GM12878 (cell line): Measurements from ENCODE around the gene OSBPL7. TPM values are rescaled to one million over a fixed set of nuclear protein-coding genes. Genes with fewer than 3 reads are reported as not detected.

Experiments used
- ATAC-seq: fragments of 200-7000 bp; cut with Tn5 transposase; 3 replicates; pipeline ENCODE4 v1.9.1; 2020; ENCODE audit warnings: mild to moderate bottlenecking, moderate library complexity
- Bru-seq: library from RNA; stranded (reverse); fragments of 400-500 nt; gene quantifications from one replicate; lab custom pipeline; 2021; lab: Mats Ljungman, UMichigan
- BruChase-seq, 2 experiments: library from RNA; stranded (reverse); fragments of 400-500 nt; gene quantifications; one replicate each; lab custom pipeline; 2021; lab: Mats Ljungman, UMichigan
- BruUV-seq: library from RNA; stranded (reverse); fragments of 400-500 nt; replicated peaks from 2 replicates; lab custom pipeline; 2021; lab: Mats Ljungman, UMichigan
- CTCF ChIA-PET: fragments of 300-600 bp; sonication (Branson Sonifier 250); formaldehyde crosslinking; extraction: SDS; loops from one replicate; lab custom pipeline; 2021; ENCODE audit warnings: inconsistent platforms; lab: Yijun Ruan, JAX
- POLR2A ChIA-PET: fragments of 350-600 bp; formaldehyde crosslinking; extraction: SDS; loops from one replicate; lab custom pipeline; 2021; ENCODE audit warnings: inconsistent platforms; lab: Charles Lee
- RAD21 ChIA-PET: fragments of 300-600 bp; sonication (Branson Sonifier 250); formaldehyde crosslinking; loops from one replicate; lab custom pipeline; 2023; ENCODE audit warnings: antibody characterized with exemption; ENCODE audit not compliant: unreplicated experiment; lab: Charles Lee
- SMC1A ChIA-PET: fragments of 300-600 bp; sonication (Branson Sonifier 250); formaldehyde crosslinking; loops from one replicate; lab custom pipeline; 2023; ENCODE audit not compliant: unreplicated experiment, uncharacterized antibody; lab: Charles Lee
- DNase-seq: peaks from one replicate; pipeline ENCODE4 v3.0.0-alpha.2; 2011; ENCODE audit warnings: low read depth, low spot score
- FAIRE-seq: peaks from 3 replicates; lab custom pipeline; 2011; peaks lifted over from hg19 to GRCh38; lab: Jason Lieb, UNC
- H2AFZ ChIP-seq: 2 replicates; pipeline ENCODE4 v1.6.0; 2011; ENCODE audit warnings: low read depth, low read length, control low read depth; ENCODE audit not compliant: control insufficient read depth
- H3K27ac ChIP-seq: 2 replicates; pipeline ENCODE4 v1.5.1; 2011; ENCODE audit warnings: control low read depth; ENCODE audit not compliant: control insufficient read depth, insufficient read depth
- H3K27me3 ChIP-seq, 2 experiments: replicated peaks in 1 of 2; 2 replicates each; pipeline versions ENCODE4 v1.6.0 to v1.6.1; 2011; ENCODE audit warnings: low read length in 1 of 2; ENCODE audit not compliant: control insufficient read depth in 2 of 2, insufficient read depth in 2 of 2
- H3K36me3 ChIP-seq, 2 experiments: 2 replicates each; pipeline ENCODE4 v1.5.1; 2011; ENCODE audit warnings: low read length in 1 of 2; ENCODE audit not compliant: control insufficient read depth in 2 of 2, insufficient read depth in 2 of 2
- H3K4me1 ChIP-seq: 2 replicates; pipeline ENCODE4 v1.6.1; 2011; ENCODE audit warnings: mild to moderate bottlenecking, low read length, moderate library complexity, mixed read lengths; ENCODE audit not compliant: control insufficient read depth, insufficient read depth
- H3K4me2 ChIP-seq: 2 replicates; pipeline ENCODE4 v1.6.0; 2011; ENCODE audit warnings: control low read depth; ENCODE audit not compliant: control insufficient read depth, insufficient read depth
- H3K4me3 ChIP-seq: fragments of 200-600 bp; sonication (generic); 2 replicates; pipeline ENCODE4 v1.5.1; 2016
- H3K79me2 ChIP-seq: 2 replicates; pipeline ENCODE4 v1.6.0; 2011; ENCODE audit warnings: low read length; ENCODE audit not compliant: control insufficient read depth, insufficient read depth
- H3K9ac ChIP-seq: 2 replicates; pipeline ENCODE4 v1.8.0; 2011; ENCODE audit warnings: low read length, control low read depth, mixed read lengths; ENCODE audit not compliant: control insufficient read depth, insufficient read depth
- H3K9me3 ChIP-seq: replicated peaks from 3 replicates; pipeline ENCODE4 v1.5.1; 2011; ENCODE audit warnings: mild to moderate bottlenecking, low read length; ENCODE audit not compliant: control insufficient read depth, insufficient read depth
- H4K20me1 ChIP-seq: 2 replicates; pipeline ENCODE4 v1.6.0; 2011; ENCODE audit not compliant: control insufficient read depth, insufficient read depth
- IKZF1 ChIP-seq: fragments of 450-650 bp; conservative IDR thresholded peaks from 2 replicates; pipeline ENCODE4 v1.6.1; 2017; ENCODE audit warnings: antibody characterized with exemption, mild to moderate bottlenecking
- MTA2 ChIP-seq: fragments of 450-650 bp; IDR thresholded peaks from 2 replicates; pipeline ENCODE4 v1.6.1; 2016; ENCODE audit warnings: low read depth, mild to moderate bottlenecking, moderate library complexity
- WGBS: methylation state at CpG from one replicate; pipeline ENCODE4 v1.1.6; 2016; ENCODE audit warnings: low lambda C conversion rate; ENCODE audit not compliant: insufficient replicate concordance, insufficient coverage; ENCODE audit errors: missing lambda C conversion rate; 5-methylcytosine and 5-hydroxymethylcytosine counted together
- in situ Hi-C: fragments of 300-500 bp; cut with MboI; formaldehyde crosslinking; loops from 9 replicates; pipeline ENCODE4 v1.14.3; 2018; ENCODE audit warnings: mixed read lengths
- intact Hi-C: fragments of 100-400 bp; cut with micrococcal nuclease; formaldehyde crosslinking; loops from one replicate; pipeline ENCODE4 v1.14.2; 2022; ENCODE audit not compliant: unreplicated experiment
- long read RNA-seq, 2 experiments: library from polyadenylated mRNA; unstranded; transcript quantifications; one replicate each; pipeline ENCODE4 v2.0.0, GENCODE V29; 2019 to 2020
- polyA minus RNA-seq, 3 experiments: library from RNA; depleted of rRNA, polyadenylated mRNA; stranded (reverse); fragments of >200 nt; gene quantifications; 2 replicates each; pipeline ENCODE4 v1.2.3, GENCODE V29; 2011
- polyA plus RNA-seq, 11 experiments: library from polyadenylated mRNA; depleted of rRNA in 4 of 11; unstranded in 6 of 11; stranded (reverse) in 5 of 11; fragments of >200 nt; fragmentation: Nextera tagmentation in 4 of 11; fragmentation: Illumina TruSeq in 1 of 11; extraction: Ambion mirVana in 4 of 11; extraction: Trizol in 1 of 11; gene quantifications; 1 replicate in 1 of 11; 2 replicates in 10 of 11; pipeline versions ENCODE4 v1.2.1 to v1.2.3, GENCODE V29; 2011 to 2016; ENCODE audit warnings: inconsistent platforms in 2 of 11, missing spikeins in 2 of 11, low read depth in 1 of 11
- total RNA-seq, 4 experiments: library from RNA; depleted of rRNA in 3 of 4; stranded (reverse); fragments of >200 nt in 3 of 4; fragmentation: Illumina TruSeq in 1 of 4; extraction: Trizol in 1 of 4; gene quantifications; 2 replicates each; pipeline versions ENCODE4 v1.2.1 to v1.2.3, GENCODE V29; 2013 to 2021
- TF ChIP-seq, protein P1 (sequence below): fragments of 450-650 bp; IDR thresholded peaks from 2 replicates; pipeline ENCODE4 v1.6.1; 2016; ENCODE audit warnings: mild to moderate bottlenecking
- TF ChIP-seq, protein P2 (sequence below): fragments of 450-650 bp; IDR thresholded peaks from 2 replicates; pipeline ENCODE4 v1.6.1; 2016; ENCODE audit warnings: mild to moderate bottlenecking, moderate library complexity, borderline replicate concordance
- TF ChIP-seq, protein P3 (sequence below): fragments of 450-650 bp; IDR thresholded peaks from 2 replicates; pipeline ENCODE4 v1.6.1; 2016; ENCODE audit warnings: mild to moderate bottlenecking

Gene OSBPL7, protein sequence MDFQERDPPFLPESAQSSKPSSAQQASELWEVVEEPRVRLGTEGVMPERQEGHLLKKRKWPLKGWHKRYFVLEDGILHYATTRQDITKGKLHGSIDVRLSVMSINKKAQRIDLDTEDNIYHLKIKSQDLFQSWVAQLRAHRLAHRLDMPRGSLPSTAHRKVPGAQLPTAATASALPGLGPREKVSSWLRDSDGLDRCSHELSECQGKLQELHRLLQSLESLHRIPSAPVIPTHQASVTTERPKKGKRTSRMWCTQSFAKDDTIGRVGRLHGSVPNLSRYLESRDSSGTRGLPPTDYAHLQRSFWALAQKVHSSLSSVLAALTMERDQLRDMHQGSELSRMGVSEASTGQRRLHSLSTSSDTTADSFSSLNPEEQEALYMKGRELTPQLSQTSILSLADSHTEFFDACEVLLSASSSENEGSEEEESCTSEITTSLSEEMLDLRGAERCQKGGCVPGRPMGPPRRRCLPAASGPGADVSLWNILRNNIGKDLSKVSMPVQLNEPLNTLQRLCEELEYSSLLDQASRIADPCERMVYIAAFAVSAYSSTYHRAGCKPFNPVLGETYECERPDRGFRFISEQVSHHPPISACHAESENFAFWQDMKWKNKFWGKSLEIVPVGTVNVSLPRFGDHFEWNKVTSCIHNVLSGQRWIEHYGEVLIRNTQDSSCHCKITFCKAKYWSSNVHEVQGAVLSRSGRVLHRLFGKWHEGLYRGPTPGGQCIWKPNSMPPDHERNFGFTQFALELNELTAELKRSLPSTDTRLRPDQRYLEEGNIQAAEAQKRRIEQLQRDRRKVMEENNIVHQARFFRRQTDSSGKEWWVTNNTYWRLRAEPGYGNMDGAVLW
- 63.2 and 64.3 TPM in 2 replicates for total RNA-seq (2013; cell fraction: nucleolus; rRNA removed)
- 8.4 and 9.9 TPM in 2 replicates for total RNA-seq (2014; rRNA removed)
- 4.0 and 5.7 TPM in 2 replicates for total RNA-seq (2014; rRNA removed; fragmentation: Illumina TruSeq; extraction: Trizol)
- 14.2 and 16.1 TPM in 2 replicates for total RNA-seq (2021)
- polyA plus RNA-seq (2011; ENCODE audit: low read depth): 3.9 TPM
- polyA plus RNA-seq (2011; rRNA removed): 4.7 and 9.9 TPM in 2 replicates
- 7.8 and 11.8 TPM in 2 replicates for polyA plus RNA-seq (2011; cell fraction: cytosol; rRNA removed)
- 205 and 247 TPM in 2 replicates for polyA plus RNA-seq (2011; cell fraction: nucleus; rRNA removed)
- 12.7 and 12.9 TPM in 2 replicates for polyA plus RNA-seq (2012)
- polyA plus RNA-seq (2014; fragmentation: Illumina TruSeq; extraction: Trizol): 2.4 and 5.3 TPM in 2 replicates
- polyA plus RNA-seq (2014; fragmentation: Nextera tagmentation; extraction: Ambion mirVana): under 1 TPM; 0.50 to 0.82 TPM
- polyA plus RNA-seq (2014; rRNA removed): 14.0 and 18.4 TPM in 2 replicates
- polyA plus RNA-seq (2016; fragmentation: Nextera tagmentation; extraction: Ambion mirVana): 1 to 10 TPM; 6.3 to 7.2 TPM
- 9.4 and 19.1 TPM in 2 replicates for polyA minus RNA-seq (2011; rRNA and poly(A)+ RNA removed)
- 6.3 and 6.9 TPM in 2 replicates for polyA minus RNA-seq (2011; cell fraction: cytosol; rRNA and poly(A)+ RNA removed)
- 46.7 and 51.1 TPM in 2 replicates for polyA minus RNA-seq (2011; cell fraction: nucleus; rRNA and poly(A)+ RNA removed)
- percentile 65 among the genes with signal in this experiment for Bru-seq, nascent RNA
- percentile 74 among the genes with signal in this experiment for BruChase-seq, experiment 1, labeled RNA remaining after a 6-hour chase
- BruChase-seq, experiment 2, labeled RNA remaining after a 2-hour chase: percentile 71 among the genes with signal in this experiment
- long read RNA-seq, experiment 1, partial matches to known transcripts: 0 of 2 reads
- long read RNA-seq, experiment 1, other reads (novel, unspliced or antisense): 1 of 2 reads
- long read RNA-seq, experiment 2: 0 reads

DNA sequence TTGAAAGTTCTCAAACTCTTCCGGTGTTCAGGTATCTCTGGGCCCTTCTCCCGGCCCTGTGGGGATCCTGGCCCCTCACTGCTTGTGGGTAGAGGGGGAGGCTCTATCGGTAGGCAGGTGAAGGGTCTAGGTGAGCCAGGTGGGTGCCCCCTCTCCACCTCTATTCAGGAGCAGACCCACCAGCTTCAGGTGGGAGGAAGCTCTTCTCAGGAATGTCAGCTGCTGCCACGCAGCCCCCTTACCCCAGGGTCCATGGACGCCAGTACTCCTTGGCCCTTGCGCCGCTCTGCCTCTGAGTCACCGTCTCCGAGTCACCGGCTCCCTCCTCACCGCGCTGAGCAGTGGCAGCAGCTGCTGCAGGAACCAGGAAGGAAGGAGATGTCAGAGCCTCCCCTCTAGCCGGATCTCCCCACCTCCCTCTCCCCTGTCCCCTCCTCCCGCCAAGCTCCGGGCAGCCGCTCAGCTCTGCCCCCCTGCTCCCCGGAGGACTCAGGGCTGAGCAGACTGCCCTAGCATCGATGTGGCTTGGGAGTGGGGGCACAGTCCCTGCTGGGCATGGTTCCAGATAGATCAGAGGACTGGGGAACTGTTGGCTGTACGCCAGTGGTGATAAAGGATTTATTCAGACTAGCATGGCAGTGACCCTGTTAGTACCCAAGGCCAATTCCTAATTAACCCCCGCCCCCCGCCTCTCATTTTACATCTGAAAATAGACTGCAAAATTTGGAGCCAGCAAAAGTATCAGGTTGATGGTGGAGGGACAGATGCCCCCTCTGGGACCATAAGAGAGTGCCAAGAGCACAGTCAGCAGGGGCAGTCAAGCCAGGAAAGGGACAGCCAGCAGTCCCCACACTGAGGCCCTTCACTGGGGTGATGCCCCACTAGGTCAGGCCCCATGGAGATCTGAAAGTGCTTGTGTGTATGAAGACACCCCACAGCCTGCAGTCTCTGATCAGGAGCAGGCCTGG is at the start of gene OSBPL7:
TSS of gene OSBPL7 (minus strand) at position 371 of the 968 bp plus-strand sequence. CDS start 1,516 bp downstream, outside the sequence.
- ChIA-PET POLR2A (interaction anchor here (0.6 to 2.1 kb wide), 5 partner anchors 10 to 355 kb away, joined by 3 to 14 read pairs (median 5); partner anchors contain the start of genes CDK5RAP3, LRRC46, MRPL10 and SCRN2), CTCF (interaction anchor here (0.6 to 2.5 kb wide), 14 partner anchors 9 to 171 kb away, joined by 3 to 20 read pairs (median 3); partner anchors contain the start of genes CDK5RAP3, LRRC46, MRPL10 and SCRN2), SMC1A (interaction anchor here (1.3 to 1.4 kb wide), 2 partner anchors 9 to 196 kb away, joined by 3 to 7 read pairs; partner anchors contain the start of genes LRRC46 and MRPL10), RAD21 (interaction anchor here (0.7 to 1.1 kb wide), 3 partner anchors 21 to 556 kb away, joined by 3 to 6 read pairs (median 3); no protein-coding TSS in a partner anchor)
- Histone ChIP-seq H4K20me1 (no peaks in the 10 kb centered on the region), H3K4me3 (peak within 1 kb of the TSS; percentile 93), H3K27ac (peak within 1 kb of the TSS; percentile 32), H3K9me3 (no peaks in the 10 kb centered on the region), H3K4me1 (peaks cover 10% of the 10 kb centered on the region), H3K79me2 (peaks cover 7% of the 10 kb centered on the region; the same call in 1 of the 2 replicates), H3K9ac (peak within 1 kb of the TSS; percentile 80), H2AFZ (peak within 1 kb of the TSS; percentile 88), H3K36me3 (peaks cover 9 to 18% of the 10 kb centered on the region in 2 experiments; a peak in 3 of 4 replicates), H3K27me3 (no peaks in the 10 kb centered on the region), H3K4me2 (peak within 1 kb of the TSS; percentile 93)
- intact Hi-C loops: no loop called here
- peak; percentile 88 for FAIRE-seq
- WGBS: 4% methylated on average over 21 of the region's 21 CpGs
- in situ Hi-C loops: no loop called here
- BruUV-seq: no TSS peak
- peak; percentile 98 for ATAC-seq
- peak; percentile 38 for DNase-seq
- TF ChIP-seq, protein P1, sequence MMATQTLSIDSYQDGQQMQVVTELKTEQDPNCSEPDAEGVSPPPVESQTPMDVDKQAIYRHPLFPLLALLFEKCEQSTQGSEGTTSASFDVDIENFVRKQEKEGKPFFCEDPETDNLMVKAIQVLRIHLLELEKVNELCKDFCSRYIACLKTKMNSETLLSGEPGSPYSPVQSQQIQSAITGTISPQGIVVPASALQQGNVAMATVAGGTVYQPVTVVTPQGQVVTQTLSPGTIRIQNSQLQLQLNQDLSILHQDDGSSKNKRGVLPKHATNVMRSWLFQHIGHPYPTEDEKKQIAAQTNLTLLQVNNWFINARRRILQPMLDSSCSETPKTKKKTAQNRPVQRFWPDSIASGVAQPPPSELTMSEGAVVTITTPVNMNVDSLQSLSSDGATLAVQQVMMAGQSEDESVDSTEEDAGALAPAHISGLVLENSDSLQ: no peak
- TF ChIP-seq, protein P2, sequence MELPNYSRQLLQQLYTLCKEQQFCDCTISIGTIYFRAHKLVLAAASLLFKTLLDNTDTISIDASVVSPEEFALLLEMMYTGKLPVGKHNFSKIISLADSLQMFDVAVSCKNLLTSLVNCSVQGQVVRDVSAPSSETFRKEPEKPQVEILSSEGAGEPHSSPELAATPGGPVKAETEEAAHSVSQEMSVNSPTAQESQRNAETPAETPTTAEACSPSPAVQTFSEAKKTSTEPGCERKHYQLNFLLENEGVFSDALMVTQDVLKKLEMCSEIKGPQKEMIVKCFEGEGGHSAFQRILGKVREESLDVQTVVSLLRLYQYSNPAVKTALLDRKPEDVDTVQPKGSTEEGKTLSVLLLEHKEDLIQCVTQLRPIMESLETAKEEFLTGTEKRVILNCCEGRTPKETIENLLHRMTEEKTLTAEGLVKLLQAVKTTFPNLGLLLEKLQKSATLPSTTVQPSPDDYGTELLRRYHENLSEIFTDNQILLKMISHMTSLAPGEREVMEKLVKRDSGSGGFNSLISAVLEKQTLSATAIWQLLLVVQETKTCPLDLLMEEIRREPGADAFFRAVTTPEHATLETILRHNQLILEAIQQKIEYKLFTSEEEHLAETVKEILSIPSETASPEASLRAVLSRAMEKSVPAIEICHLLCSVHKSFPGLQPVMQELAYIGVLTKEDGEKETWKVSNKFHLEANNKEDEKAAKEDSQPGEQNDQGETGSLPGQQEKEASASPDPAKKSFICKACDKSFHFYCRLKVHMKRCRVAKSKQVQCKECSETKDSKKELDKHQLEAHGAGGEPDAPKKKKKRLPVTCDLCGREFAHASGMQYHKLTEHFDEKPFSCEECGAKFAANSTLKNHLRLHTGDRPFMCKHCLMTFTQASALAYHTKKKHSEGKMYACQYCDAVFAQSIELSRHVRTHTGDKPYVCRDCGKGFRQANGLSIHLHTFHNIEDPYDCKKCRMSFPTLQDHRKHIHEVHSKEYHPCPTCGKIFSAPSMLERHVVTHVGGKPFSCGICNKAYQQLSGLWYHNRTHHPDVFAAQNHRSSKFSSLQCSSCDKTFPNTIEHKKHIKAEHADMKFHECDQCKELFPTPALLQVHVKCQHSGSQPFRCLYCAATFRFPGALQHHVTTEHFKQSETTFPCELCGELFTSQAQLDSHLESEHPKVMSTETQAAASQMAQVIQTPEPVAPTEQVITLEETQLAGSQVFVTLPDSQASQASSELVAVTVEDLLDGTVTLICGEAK: peak; percentile 75; the same call in 1 of the 2 replicates
- TF ChIP-seq MTA2 (0 out of 2 replicates have a peak, but pooled peaks have one; percentile 19), IKZF1 (peak; percentile 49; the same call in 1 of the 2 replicates)
- TF ChIP-seq, protein P3, sequence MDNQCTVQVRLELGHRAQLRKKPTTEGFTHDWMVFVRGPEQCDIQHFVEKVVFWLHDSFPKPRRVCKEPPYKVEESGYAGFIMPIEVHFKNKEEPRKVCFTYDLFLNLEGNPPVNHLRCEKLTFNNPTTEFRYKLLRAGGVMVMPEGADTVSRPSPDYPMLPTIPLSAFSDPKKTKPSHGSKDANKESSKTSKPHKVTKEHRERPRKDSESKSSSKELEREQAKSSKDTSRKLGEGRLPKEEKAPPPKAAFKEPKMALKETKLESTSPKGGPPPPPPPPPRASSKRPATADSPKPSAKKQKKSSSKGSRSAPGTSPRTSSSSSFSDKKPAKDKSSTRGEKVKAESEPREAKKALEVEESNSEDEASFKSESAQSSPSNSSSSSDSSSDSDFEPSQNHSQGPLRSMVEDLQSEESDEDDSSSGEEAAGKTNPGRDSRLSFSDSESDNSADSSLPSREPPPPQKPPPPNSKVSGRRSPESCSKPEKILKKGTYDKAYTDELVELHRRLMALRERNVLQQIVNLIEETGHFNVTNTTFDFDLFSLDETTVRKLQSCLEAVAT: peak; percentile 57; the same call in 1 of the 2 replicates
